ENCODE measurements around the gene ECM2.

The ECM2 gene

DNA sequence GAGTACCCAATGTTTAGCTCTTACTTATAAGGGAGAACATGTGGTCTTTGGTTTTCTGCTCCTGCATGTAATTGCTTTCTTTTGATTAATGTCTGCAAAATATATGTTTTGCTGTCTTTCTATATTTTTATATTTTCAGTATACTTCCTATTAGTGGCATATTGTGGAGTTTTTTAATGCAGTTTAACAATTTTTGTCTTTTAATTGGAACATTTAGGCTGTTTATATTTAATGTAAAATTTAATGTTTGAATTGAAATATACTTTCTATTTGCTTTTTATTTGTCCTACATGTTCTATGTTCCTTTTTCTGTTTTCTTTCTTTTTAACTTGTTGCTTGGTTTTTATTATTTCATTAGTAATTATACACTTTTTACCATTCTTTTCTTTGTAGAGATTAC is 4.9 kb downstream of the ECM2 start:
- Histone ChIP-seq H3K27ac (ENCODE audit: low read depth, low read length) (no peak overlapping the region), H2BK120ac (ENCODE audit: low read depth, low read length) (no peak overlapping the region), H4K8ac (ENCODE audit: low read depth, low read length) (no peak overlapping the region), H2BK5ac (ENCODE audit: low read length) (no peak overlapping the region), H3K4me2 (ENCODE audit: low read length) (no peak overlapping the region), H3K27me3 (ENCODE audit: insufficient read depth, low read length, poor library complexity) (no peaks in the 10 kb centered on the region), H3K4ac (ENCODE audit: low read depth, low read length) (no peak overlapping the region), H3K23ac (ENCODE audit: low read length) (no peak overlapping the region), H2AK5ac (ENCODE audit: low read length) (no peak overlapping the region), H3K18ac (ENCODE audit: low read length) (no peak overlapping the region), H3K9ac (ENCODE audit: low read length) (no peak overlapping the region), H3K36me3 (ENCODE audit: control insufficient read depth, insufficient read depth, low read length) (no peaks in the 10 kb centered on the region), H2BK15ac (replicated peaks; ENCODE audit: low read depth) (no peak overlapping the region), H3K56ac (ENCODE audit: low read length) (no peak overlapping the region), H3K79me1 (ENCODE audit: low read length) (no peaks in the 10 kb centered on the region), H4K5ac (ENCODE audit: low read length) (no peak overlapping the region), H3K4me3 (ENCODE audit: low read length) (no peak overlapping the region), H3K4me1 (ENCODE audit: control insufficient read depth, low read depth, low read length) (no peaks in the 10 kb centered on the region), H3K79me2 (ENCODE audit: control insufficient read depth, insufficient read depth, low read length) (no peaks in the 10 kb centered on the region)
- DNase-seq = no peak

DNA sequence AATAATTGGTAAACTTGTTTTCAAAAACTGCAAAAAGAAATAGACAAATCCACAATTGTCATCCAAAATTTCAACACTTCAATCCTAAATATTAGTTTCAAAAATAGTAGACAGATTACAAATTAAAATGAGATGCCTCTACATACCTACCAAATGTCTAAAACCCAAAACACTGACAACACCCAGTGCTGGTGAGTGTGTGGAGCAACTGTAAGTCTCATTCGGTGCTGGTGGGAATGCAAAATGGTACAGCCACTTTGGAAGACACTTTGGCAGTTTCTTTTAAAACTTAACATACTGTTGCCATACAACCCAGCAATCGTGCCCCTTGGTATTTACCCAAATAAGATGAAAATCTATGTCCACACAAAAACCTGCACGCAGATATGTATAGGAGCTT is 6.7 kb downstream of the ECM2 start:
- H3K79me2 ChIP-seq (ENCODE audit: control insufficient read depth, insufficient read depth, low read length) = no peaks in the 10 kb centered on the region
- H3K56ac ChIP-seq (ENCODE audit: low read length) = no peak overlapping the region
- no CpG with 5 or more reads among the region's 3 CpGs for WGBS (ENCODE audit: extremely low coverage, insufficient coverage, low lambda C conversion rate)
- H2BK120ac ChIP-seq (ENCODE audit: low read depth, low read length) = no peak overlapping the region
- no peak overlapping the region for H3K23ac ChIP-seq (ENCODE audit: low read length)
- H4K8ac ChIP-seq (ENCODE audit: low read depth, low read length) = no peak overlapping the region
- no peaks in the 10 kb centered on the region for H3K4me1 ChIP-seq (ENCODE audit: control insufficient read depth, low read depth, low read length)
- H3K9ac ChIP-seq (ENCODE audit: low read length) = no peak overlapping the region
- no peak overlapping the region for H3K4me2 ChIP-seq (ENCODE audit: low read length)
- no peaks in the 10 kb centered on the region for H3K36me3 ChIP-seq (ENCODE audit: control insufficient read depth, insufficient read depth, low read length)
- H3K79me1 ChIP-seq (ENCODE audit: low read length) = no peaks in the 10 kb centered on the region
- H2AK5ac ChIP-seq (ENCODE audit: low read length) = no peak overlapping the region
- H3K4me3 ChIP-seq (ENCODE audit: low read length) = no peak overlapping the region
- no peak overlapping the region for H2BK15ac ChIP-seq (replicated peaks; ENCODE audit: low read depth)
- H3K27ac ChIP-seq (ENCODE audit: low read depth, low read length) = no peak overlapping the region
- no peak for DNase-seq
- no peak overlapping the region for H2BK5ac ChIP-seq (ENCODE audit: low read length)
- no peaks in the 10 kb centered on the region for H3K27me3 ChIP-seq (ENCODE audit: insufficient read depth, low read length, poor library complexity)
- H3K4ac ChIP-seq (ENCODE audit: low read depth, low read length) = no peak overlapping the region
- no peak overlapping the region for H4K5ac ChIP-seq (ENCODE audit: low read length)
- H3K18ac ChIP-seq (ENCODE audit: low read length) = no peak overlapping the region

DNA sequence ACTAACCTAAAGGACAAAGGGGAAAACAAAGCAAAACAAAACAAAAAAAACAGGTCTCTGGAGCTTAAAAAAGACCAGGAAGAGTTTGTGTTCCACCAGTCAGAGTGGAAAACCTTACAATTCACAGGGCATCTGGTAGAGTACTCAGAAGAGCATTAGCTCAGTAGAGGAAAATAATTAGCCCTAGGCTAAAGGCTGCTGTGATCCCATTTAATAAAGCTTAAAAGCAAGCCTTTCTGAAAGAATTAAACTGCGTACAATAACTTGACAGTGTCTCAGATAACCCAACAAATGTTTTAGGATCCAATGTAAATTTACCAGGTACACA is 7.3 kb downstream of the ECM2 start:
- Histone ChIP-seq H4K5ac (ENCODE audit: low read length) (no peak overlapping the region), H3K56ac (ENCODE audit: low read length) (no peak overlapping the region), H3K36me3 (ENCODE audit: control insufficient read depth, insufficient read depth, low read length) (no peaks in the 10 kb centered on the region), H2AK5ac (ENCODE audit: low read length) (no peak overlapping the region), H3K27me3 (ENCODE audit: insufficient read depth, low read length, poor library complexity) (no peaks in the 10 kb centered on the region), H2BK5ac (ENCODE audit: low read length) (no peak overlapping the region), H3K23ac (ENCODE audit: low read length) (no peak overlapping the region), H4K8ac (ENCODE audit: low read depth, low read length) (no peak overlapping the region), H3K27ac (ENCODE audit: low read depth, low read length) (no peak overlapping the region), H2BK120ac (ENCODE audit: low read depth, low read length) (no peak overlapping the region), H3K4me2 (ENCODE audit: low read length) (no peak overlapping the region), H2BK15ac (replicated peaks; ENCODE audit: low read depth) (no peak overlapping the region), H3K79me1 (ENCODE audit: low read length) (no peaks in the 10 kb centered on the region), H3K18ac (ENCODE audit: low read length) (no peak overlapping the region), H3K4ac (ENCODE audit: low read depth, low read length) (no peak overlapping the region), H3K79me2 (ENCODE audit: control insufficient read depth, insufficient read depth, low read length) (no peaks in the 10 kb centered on the region), H3K4me1 (ENCODE audit: control insufficient read depth, low read depth, low read length) (no peaks in the 10 kb centered on the region), H3K4me3 (ENCODE audit: low read length) (no peak overlapping the region), H3K9ac (ENCODE audit: low read length) (no peak overlapping the region)
- WGBS (ENCODE audit: extremely low coverage, insufficient coverage, low lambda C conversion rate) = no CpG with 5 or more reads among the region's 1 CpG
- no peak for DNase-seq

DNA sequence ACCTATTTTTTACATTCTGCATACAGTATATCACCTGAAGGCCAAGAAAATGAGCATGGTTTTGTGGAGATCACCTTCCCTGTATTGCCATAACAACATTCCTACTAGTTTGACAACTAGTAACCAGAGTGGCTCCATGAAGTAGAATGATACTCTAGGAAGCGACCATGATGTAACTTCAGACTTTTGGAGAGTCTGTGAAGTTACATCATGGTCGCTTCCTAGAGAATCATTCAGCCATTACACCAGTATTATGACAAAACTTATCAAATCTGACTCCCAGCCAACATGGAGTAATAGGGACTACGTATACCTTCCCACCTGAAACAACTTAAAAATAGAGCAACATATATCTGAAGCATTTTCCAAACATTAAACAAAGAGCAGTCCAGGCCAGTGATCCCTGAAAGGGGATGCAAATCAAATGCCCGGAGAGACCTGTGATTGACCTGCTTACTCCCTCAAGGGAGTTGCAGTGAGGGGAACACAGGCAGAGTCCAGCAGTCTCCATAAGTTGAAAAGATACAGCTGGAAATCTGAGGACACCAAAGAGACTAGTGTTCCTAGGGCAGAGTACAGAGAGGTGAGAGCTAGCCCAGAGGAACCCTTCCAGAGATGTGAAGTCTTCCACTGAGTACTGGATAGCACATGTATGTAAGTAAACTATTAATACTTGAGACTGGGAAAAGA is 7.8 kb downstream of the ECM2 start:
- H2BK120ac ChIP-seq (ENCODE audit: low read depth, low read length) = no peak overlapping the region
- no peak overlapping the region for H2AK5ac ChIP-seq (ENCODE audit: low read length)
- H4K5ac ChIP-seq (ENCODE audit: low read length) = no peak overlapping the region
- no peaks in the 10 kb centered on the region for H3K79me1 ChIP-seq (ENCODE audit: low read length)
- H3K18ac ChIP-seq (ENCODE audit: low read length) = no peak overlapping the region
- no peak overlapping the region for H3K56ac ChIP-seq (ENCODE audit: low read length)
- H3K9ac ChIP-seq (ENCODE audit: low read length) = no peak overlapping the region
- no peak overlapping the region for H3K4me3 ChIP-seq (ENCODE audit: low read length)
- no peak overlapping the region for H3K23ac ChIP-seq (ENCODE audit: low read length)
- H3K79me2 ChIP-seq (ENCODE audit: control insufficient read depth, insufficient read depth, low read length) = no peaks in the 10 kb centered on the region
- no peak for DNase-seq
- H3K4ac ChIP-seq (ENCODE audit: low read depth, low read length) = no peak overlapping the region
- WGBS (ENCODE audit: extremely low coverage, insufficient coverage, low lambda C conversion rate) = no CpG with 5 or more reads among the region's 4 CpGs
- no peaks in the 10 kb centered on the region for H3K36me3 ChIP-seq (ENCODE audit: control insufficient read depth, insufficient read depth, low read length)
- no peak overlapping the region for H3K4me2 ChIP-seq (ENCODE audit: low read length)
- no peak overlapping the region for H2BK15ac ChIP-seq (replicated peaks; ENCODE audit: low read depth)
- H3K27me3 ChIP-seq (ENCODE audit: insufficient read depth, low read length, poor library complexity) = no peaks in the 10 kb centered on the region
- no peak overlapping the region for H3K27ac ChIP-seq (ENCODE audit: low read depth, low read length)
- H3K4me1 ChIP-seq (ENCODE audit: control insufficient read depth, low read depth, low read length) = no peaks in the 10 kb centered on the region
- H2BK5ac ChIP-seq (ENCODE audit: low read length) = no peak overlapping the region
- H4K8ac ChIP-seq (ENCODE audit: low read depth, low read length) = no peak overlapping the region

DNA sequence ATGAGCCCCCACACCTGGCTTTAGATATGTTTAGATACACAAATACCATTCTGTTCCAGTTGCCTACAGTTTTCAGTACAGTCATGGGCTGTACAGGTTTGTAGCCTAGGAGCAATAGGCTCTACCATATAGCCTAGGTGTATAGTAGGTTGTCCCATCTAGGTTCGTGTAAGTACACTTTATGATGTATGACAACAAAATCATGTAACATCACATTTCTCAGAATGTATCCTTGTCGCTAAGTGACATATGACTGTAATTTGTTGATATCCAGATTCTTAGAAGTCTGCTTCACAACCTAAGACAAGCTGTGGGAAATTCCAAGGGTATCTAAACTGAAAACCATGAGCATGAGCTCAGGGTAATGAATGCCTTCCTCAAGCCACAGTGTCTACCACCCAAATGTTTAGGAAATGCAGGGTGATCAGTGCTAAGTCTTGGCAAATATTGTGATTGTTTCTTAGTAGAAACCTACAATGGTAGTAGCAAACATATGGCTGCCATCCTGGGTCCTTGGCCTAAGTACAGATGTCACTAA is 8.4 kb downstream of the ECM2 start:
- Histone ChIP-seq H3K4ac (ENCODE audit: low read depth, low read length) (no peak overlapping the region), H2BK15ac (replicated peaks; ENCODE audit: low read depth) (no peak overlapping the region), H3K79me2 (ENCODE audit: control insufficient read depth, insufficient read depth, low read length) (no peaks in the 10 kb centered on the region), H2BK120ac (ENCODE audit: low read depth, low read length) (no peak overlapping the region), H2BK5ac (ENCODE audit: low read length) (no peak overlapping the region), H3K4me2 (ENCODE audit: low read length) (no peak overlapping the region), H3K36me3 (ENCODE audit: control insufficient read depth, insufficient read depth, low read length) (no peaks in the 10 kb centered on the region), H3K27ac (ENCODE audit: low read depth, low read length) (no peak overlapping the region), H3K4me3 (ENCODE audit: low read length) (no peak overlapping the region), H3K56ac (ENCODE audit: low read length) (no peak overlapping the region), H2AK5ac (ENCODE audit: low read length) (no peak overlapping the region), H4K5ac (ENCODE audit: low read length) (no peak overlapping the region), H3K9ac (ENCODE audit: low read length) (no peak overlapping the region), H3K18ac (ENCODE audit: low read length) (no peak overlapping the region), H4K8ac (ENCODE audit: low read depth, low read length) (no peak overlapping the region), H3K4me1 (ENCODE audit: control insufficient read depth, low read depth, low read length) (no peaks in the 10 kb centered on the region), H3K23ac (ENCODE audit: low read length) (no peak overlapping the region), H3K79me1 (ENCODE audit: low read length) (no peaks in the 10 kb centered on the region), H3K27me3 (ENCODE audit: insufficient read depth, low read length, poor library complexity) (no peaks in the 10 kb centered on the region)
- no CpG with 5 or more reads among the region's 2 CpGs for WGBS (ENCODE audit: extremely low coverage, insufficient coverage, low lambda C conversion rate)
- no peak for DNase-seq

DNA sequence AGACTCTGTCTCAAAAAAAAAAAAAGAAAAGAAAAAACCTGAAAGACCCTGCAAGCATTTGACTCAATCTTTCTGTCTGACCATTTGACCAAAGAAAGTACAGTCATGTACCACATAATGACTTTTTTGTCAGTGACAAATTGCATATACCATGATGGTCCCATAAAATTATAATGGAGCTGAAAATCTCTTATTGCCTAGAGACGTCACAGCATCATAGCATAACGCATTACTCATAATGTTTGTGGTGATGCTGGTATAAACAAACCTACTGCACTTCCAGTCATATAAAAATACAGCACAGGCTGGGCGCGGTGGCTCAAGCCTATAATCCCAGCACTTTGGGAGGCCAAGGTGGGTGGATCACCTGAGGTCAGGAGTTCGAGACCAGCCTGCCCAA is 10.5 kb downstream of the ECM2 start:
- H2AK5ac ChIP-seq (ENCODE audit: low read length) = no peak overlapping the region
- H2BK5ac ChIP-seq (ENCODE audit: low read length) = no peak overlapping the region
- no peaks in the 10 kb centered on the region for H3K79me2 ChIP-seq (ENCODE audit: control insufficient read depth, insufficient read depth, low read length)
- H3K27me3 ChIP-seq (ENCODE audit: insufficient read depth, low read length, poor library complexity) = no peaks in the 10 kb centered on the region
- no peak for DNase-seq
- H2BK120ac ChIP-seq (ENCODE audit: low read depth, low read length) = no peak overlapping the region
- no peak overlapping the region for H3K4me2 ChIP-seq (ENCODE audit: low read length)
- H3K18ac ChIP-seq (ENCODE audit: low read length) = no peak overlapping the region
- H3K27ac ChIP-seq (ENCODE audit: low read depth, low read length) = no peak overlapping the region
- no peaks in the 10 kb centered on the region for H3K79me1 ChIP-seq (ENCODE audit: low read length)
- H2BK15ac ChIP-seq (replicated peaks; ENCODE audit: low read depth) = no peak overlapping the region
- H3K4me1 ChIP-seq (ENCODE audit: control insufficient read depth, low read depth, low read length) = no peaks in the 10 kb centered on the region
- no peak overlapping the region for H3K9ac ChIP-seq (ENCODE audit: low read length)
- H3K4me3 ChIP-seq (ENCODE audit: low read length) = no peak overlapping the region
- H4K5ac ChIP-seq (ENCODE audit: low read length) = no peak overlapping the region
- no peak overlapping the region for H3K23ac ChIP-seq (ENCODE audit: low read length)
- H4K8ac ChIP-seq (ENCODE audit: low read depth, low read length) = no peak overlapping the region
- H3K4ac ChIP-seq (ENCODE audit: low read depth, low read length) = no peak overlapping the region
- WGBS (ENCODE audit: extremely low coverage, insufficient coverage, low lambda C conversion rate) = no CpG with 5 or more reads among the region's 5 CpGs
- no peak overlapping the region for H3K56ac ChIP-seq (ENCODE audit: low read length)
- no peaks in the 10 kb centered on the region for H3K36me3 ChIP-seq (ENCODE audit: control insufficient read depth, insufficient read depth, low read length)
